Measurements from ENCODE around the gene FSD2. TPM values are rescaled to one million over a fixed set of nuclear protein-coding genes. Genes with fewer than 3 reads are reported as not detected.

Gene FSD2
- total RNA-seq, 2 experiments from 2014 or later = not detected

DNA sequence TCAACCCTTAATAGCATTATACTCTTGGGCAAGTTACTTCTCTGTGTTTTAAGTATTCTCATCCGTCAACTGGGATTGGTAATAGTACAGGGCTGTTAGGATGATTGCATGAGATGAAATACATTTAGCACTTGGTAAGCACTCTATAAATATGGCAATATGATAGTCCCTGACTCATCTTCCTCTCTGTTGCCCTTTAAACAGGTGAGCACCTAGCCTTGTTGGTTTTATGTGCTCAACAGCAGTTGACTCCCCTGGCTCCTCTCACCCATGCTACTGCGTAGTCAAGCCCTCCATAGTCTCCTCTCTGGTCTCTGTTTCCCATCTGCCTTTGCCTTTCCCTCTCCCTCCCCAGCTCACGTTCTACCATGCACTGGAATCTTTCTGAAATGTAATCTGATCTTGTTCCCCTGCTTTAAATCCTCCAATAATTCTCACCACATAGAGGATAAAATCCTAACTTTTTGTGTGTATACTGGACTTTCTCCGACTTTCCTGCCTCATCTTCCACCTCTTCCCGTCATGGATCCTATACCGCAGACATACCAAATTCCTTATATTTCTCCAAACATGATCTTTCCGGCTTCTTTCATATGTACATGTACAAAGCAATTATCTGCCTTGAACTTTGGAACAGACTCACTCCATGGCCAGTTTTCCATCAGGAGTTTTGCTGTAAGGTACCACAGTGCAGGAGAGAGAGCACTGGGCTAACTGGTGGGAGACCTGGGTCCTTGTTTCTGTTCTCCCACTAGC lies 42.3 kb downstream of the FSD2 start:
- no peak overlapping the region for H3K4me3 ChIP-seq (ENCODE audit: low read length)
- no peak for ATAC-seq (ENCODE audit: poor library complexity)
- no peak overlapping the region for H3K27ac ChIP-seq (ENCODE audit: low read depth in 1 of 2, low read length in 2 of 2)
- TF ChIP-seq, protein P1, sequence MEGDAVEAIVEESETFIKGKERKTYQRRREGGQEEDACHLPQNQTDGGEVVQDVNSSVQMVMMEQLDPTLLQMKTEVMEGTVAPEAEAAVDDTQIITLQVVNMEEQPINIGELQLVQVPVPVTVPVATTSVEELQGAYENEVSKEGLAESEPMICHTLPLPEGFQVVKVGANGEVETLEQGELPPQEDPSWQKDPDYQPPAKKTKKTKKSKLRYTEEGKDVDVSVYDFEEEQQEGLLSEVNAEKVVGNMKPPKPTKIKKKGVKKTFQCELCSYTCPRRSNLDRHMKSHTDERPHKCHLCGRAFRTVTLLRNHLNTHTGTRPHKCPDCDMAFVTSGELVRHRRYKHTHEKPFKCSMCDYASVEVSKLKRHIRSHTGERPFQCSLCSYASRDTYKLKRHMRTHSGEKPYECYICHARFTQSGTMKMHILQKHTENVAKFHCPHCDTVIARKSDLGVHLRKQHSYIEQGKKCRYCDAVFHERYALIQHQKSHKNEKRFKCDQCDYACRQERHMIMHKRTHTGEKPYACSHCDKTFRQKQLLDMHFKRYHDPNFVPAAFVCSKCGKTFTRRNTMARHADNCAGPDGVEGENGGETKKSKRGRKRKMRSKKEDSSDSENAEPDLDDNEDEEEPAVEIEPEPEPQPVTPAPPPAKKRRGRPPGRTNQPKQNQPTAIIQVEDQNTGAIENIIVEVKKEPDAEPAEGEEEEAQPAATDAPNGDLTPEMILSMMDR (IDR thresholded peaks at IDR 0.05) = no peak
- POLR2A ChIA-PET = no interaction called here
- Mint-ChIP-seq H3K27ac (no peak overlapping the region), H3K4me3 (no peak overlapping the region), H3K9me3 (no peaks in the 10 kb centered on the region), H3K4me1 (ENCODE audit: low read depth) (no peaks in the 10 kb centered on the region), H3K36me3 (ENCODE audit: low read depth) (peaks cover 76% of the 10 kb centered on the region), H3K27me3 (no peaks in the 10 kb centered on the region)
- H3K4me1 ChIP-seq (ENCODE audit: insufficient read depth, low read length) = no peaks in the 10 kb centered on the region
- H3K36me3 ChIP-seq (ENCODE audit: insufficient read depth, low read length) = peaks cover 21% of the 10 kb centered on the region
- CTCF ChIA-PET = no interaction called here
- H3K27me3 ChIP-seq (ENCODE audit: control insufficient read depth in 1 of 2, insufficient read depth in 2 of 2, low read length in 2 of 2) = no peaks in the 10 kb centered on the region
- no peak for DNase-seq
- H3K9me3 ChIP-seq (ENCODE audit: control insufficient read depth in 1 of 2, insufficient read depth in 1 of 2, low read length in 2 of 2) = no peaks in the 10 kb centered on the region
- intact Hi-C loops (cut with DNase I, micrococcal nuclease) = no loop called here

GRCh38 chr15:82751308-82751707 lies 54.6 kb downstream of the FSD2 start:
- DNase-seq (peak in 2 of 14 experiments; percentile 19 to 21), ATAC-seq (ENCODE audit: poor library complexity) (no peak)
- Mint-ChIP-seq H3K27me3 (no peaks in the 10 kb centered on the region), H3K36me3 (ENCODE audit: low read depth) (peaks cover 61% of the 10 kb centered on the region), H3K4me3 (peak overlapping the region; percentile 99), H3K9me3 (no peaks in the 10 kb centered on the region), H3K4me1 (ENCODE audit: low read depth) (peaks cover 69% of the 10 kb centered on the region), H3K27ac (peak overlapping the region; percentile 85)
- ChIA-PET POLR2A (interaction anchor here (1.4 to 3.0 kb wide), 6 partner anchors 42 to 316 kb away, joined by 3 to 51 read pairs (median 12); partner anchors contain the start of genes BTBD1, RAMAC, RPS17 and WHAMM), CTCF (interaction anchor here (1.9 to 2.0 kb wide), 2 partner anchors 57 to 70 kb away, joined by 5 to 6 read pairs; no protein-coding TSS in a partner anchor)
- Histone ChIP-seq H3K4me1 (ENCODE audit: insufficient read depth, low read length) (peaks cover 28% of the 10 kb centered on the region), H3K4me3 (ENCODE audit: low read length) (peak overlapping the region; percentile 84), H3K9me3 (ENCODE audit: control insufficient read depth in 1 of 2, insufficient read depth in 1 of 2, low read length in 2 of 2) (no peaks in the 10 kb centered on the region), H3K27me3 (ENCODE audit: control insufficient read depth in 1 of 2, insufficient read depth in 2 of 2, low read length in 2 of 2) (no peaks in the 10 kb centered on the region), H3K36me3 (ENCODE audit: insufficient read depth, low read length) (peaks cover 31% of the 10 kb centered on the region), H3K27ac (ENCODE audit: low read depth in 1 of 2, low read length in 2 of 2) (no peak overlapping the region)
- TF ChIP-seq, protein P1 (IDR thresholded peaks at IDR 0.05) = no peak
- intact Hi-C loops (cut with DNase I, micrococcal nuclease) = loop anchor here (1.0 to 5.0 kb wide), 7 partner anchors 42 to 316 kb away; partner anchors contain the start of genes AP3B2 (in 1 of the 2), BTBD1 (in 1 of the 2), C15orf40 (in 1 of the 2) and RAMAC (in 1 of the 2)

DNA sequence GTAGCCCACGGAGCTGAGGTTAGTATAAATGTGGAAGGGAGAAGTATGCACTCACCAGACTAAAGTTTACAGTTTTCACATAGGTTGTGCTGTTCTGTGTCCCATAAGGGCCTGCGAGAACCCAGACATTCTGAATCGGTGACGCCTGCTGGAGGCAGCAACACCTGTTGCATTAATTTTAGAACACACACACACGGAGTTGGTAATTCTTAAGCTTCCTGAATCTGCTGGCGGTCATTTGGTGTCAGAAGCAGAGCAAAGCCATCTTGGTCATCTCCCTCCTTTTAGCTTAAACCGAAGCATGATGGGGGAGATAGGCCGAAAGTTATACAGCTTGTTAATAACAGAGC lies 55.1 kb downstream of the FSD2 start:
- Mint-ChIP-seq H3K9me3 (no peaks in the 10 kb centered on the region), H3K27ac (peak overlapping the region; percentile 85), H3K27me3 (no peaks in the 10 kb centered on the region), H3K36me3 (ENCODE audit: low read depth) (peaks cover 56% of the 10 kb centered on the region), H3K4me3 (peak overlapping the region; percentile 99), H3K4me1 (ENCODE audit: low read depth) (peaks cover 64% of the 10 kb centered on the region)
- peak in 6 of 14 experiments; percentile 2 to 48 (median 10) for DNase-seq
- no peaks in the 10 kb centered on the region for H3K9me3 ChIP-seq (ENCODE audit: control insufficient read depth in 1 of 2, insufficient read depth in 1 of 2, low read length in 2 of 2)
- ChIA-PET CTCF (interaction anchor here (1.5 to 2.0 kb wide), 4 partner anchors 58 to 260 kb away, joined by 5 to 9 read pairs (median 6); partner anchors contain the start of gene C15orf40), POLR2A (interaction anchor here (1.0 to 3.0 kb wide), 7 partner anchors 42 to 316 kb away, joined by 3 to 51 read pairs (median 8); partner anchors contain the start of genes BTBD1, RAMAC, RPS17 and WHAMM)
- peak overlapping the region; percentile 62 to 82 for H3K27ac ChIP-seq (ENCODE audit: low read depth in 1 of 2, low read length in 2 of 2)
- peaks cover 26% of the 10 kb centered on the region for H3K36me3 ChIP-seq (ENCODE audit: insufficient read depth, low read length)
- intact Hi-C loops (cut with DNase I, micrococcal nuclease) = loop anchor here (1.0 to 5.0 kb wide), 8 partner anchors 42 to 316 kb away; partner anchors contain the start of genes AP3B2 (in 1 of the 2), BTBD1 (in 1 of the 2), C15orf40 (in 1 of the 2) and RAMAC (in 1 of the 2)
- peak; percentile 63 for ATAC-seq (ENCODE audit: poor library complexity)
- no peaks in the 10 kb centered on the region for H3K27me3 ChIP-seq (ENCODE audit: control insufficient read depth in 1 of 2, insufficient read depth in 2 of 2, low read length in 2 of 2)
- H3K4me1 ChIP-seq (ENCODE audit: insufficient read depth, low read length) = peaks cover 28% of the 10 kb centered on the region
- TF ChIP-seq, protein P1 (IDR thresholded peaks at IDR 0.05) = no peak
- peak overlapping the region; percentile 84 for H3K4me3 ChIP-seq (ENCODE audit: low read length)
